ENCODE results near the gene FBXO21. TPM values are rescaled to one million over a fixed set of nuclear protein-coding genes. Genes with fewer than 3 reads are reported as not detected.
"Not testable (repeated sequence)": the region's sequence is repeated elsewhere in the genome, so short reads cannot be mapped to it uniquely, and the experiment has no call there.

FBXO21 gene
- total RNA-seq, 2 experiments from 2014 or later, result 21.5 to 26.0 TPM

- DNase-seq, result no peak
- TF ChIP-seq CTCF (IDR thresholded peaks at IDR 0.05), result no peak
- Mint-ChIP-seq H3K27me3 (peaks cover 9% of the 10 kb centered on the region), H3K4me1 (ENCODE audit: low read depth) (no peaks in the 10 kb centered on the region), H3K4me3 (no peak overlapping the region), H3K36me3 (ENCODE audit: low read depth) (no peaks in the 10 kb centered on the region), H3K27ac (no peak overlapping the region), H3K9me3 (no peaks in the 10 kb centered on the region)
- ATAC-seq, result no peak
- intact Hi-C loops (cut with micrococcal nuclease), result no loop called here
- ChIA-PET POLR2A (no interaction called here), CTCF (interaction anchor here (1.0 to 2.6 kb wide), 3 partner anchors 8 to 609 kb away, joined by 3 to 15 read pairs (median 4); no protein-coding TSS in a partner anchor)
Observed at GRCh38 chr12:117228239-117228638, 38.0 kb upstream of the FBXO21 start.

- Mint-ChIP-seq H3K4me1 (ENCODE audit: low read depth) (no peaks in the 10 kb centered on the region), H3K9me3 (no peaks in the 10 kb centered on the region), H3K36me3 (ENCODE audit: low read depth) (no peaks in the 10 kb centered on the region), H3K27ac (no peak overlapping the region), H3K4me3 (no peak overlapping the region), H3K27me3 (peaks cover 9% of the 10 kb centered on the region)
- ATAC-seq (no peak), DNase-seq (no peak)
- POLR2A ChIA-PET, result no interaction called here
- TF ChIP-seq CTCF (IDR thresholded peaks at IDR 0.05), result no peak
- CTCF ChIA-PET, result interaction anchor here (1.0 to 2.6 kb wide), 4 partner anchors 9 to 610 kb away, joined by 3 to 15 read pairs (median 4); no protein-coding TSS in a partner anchor
- intact Hi-C loops (cut with micrococcal nuclease), result no loop called here
Observed at GRCh38 chr12:117227000-117227653, 36.9 kb upstream of the FBXO21 start.

- no peak for ATAC-seq
- CTCF ChIA-PET, result interaction anchor here (1.0 to 2.6 kb wide), 2 partner anchors 10 to 13 kb away, joined by 3 to 15 read pairs; no protein-coding TSS in a partner anchor
- no peak for TF ChIP-seq CTCF (IDR thresholded peaks at IDR 0.05)
Observed at GRCh38 chr12:117226505-117226904, 36.2 kb upstream of the FBXO21 start.

GRCh38 chr12:117225179-117225578, 34.9 kb upstream of the FBXO21 start:
- H3K27ac Mint-ChIP-seq, result no peak overlapping the region
- H3K27me3 Mint-ChIP-seq, result peaks cover 2% of the 10 kb centered on the region
- intact Hi-C loops (cut with micrococcal nuclease), result no loop called here

More at GRCh38 chr12:117226505-117226904, 36.2 kb upstream of the FBXO21 start:
- Mint-ChIP-seq H3K9me3 (no peaks in the 10 kb centered on the region), H3K36me3 (ENCODE audit: low read depth) (no peaks in the 10 kb centered on the region), H3K27me3 (peaks cover 5% of the 10 kb centered on the region), H3K4me3 (no peak overlapping the region), H3K4me1 (ENCODE audit: low read depth) (no peaks in the 10 kb centered on the region), H3K27ac (no peak overlapping the region)
- intact Hi-C loops (cut with micrococcal nuclease), result no loop called here
- POLR2A ChIA-PET, result no interaction called here
- DNase-seq, result no peak

GRCh38 chr12:117220947-117221346, 30.7 kb upstream of the FBXO21 start:
- intact Hi-C loops (cut with micrococcal nuclease); POLR2A ChIA-PET; ATAC-seq; H3K27me3 Mint-ChIP-seq; H3K27ac Mint-ChIP-seq; H3K4me3 Mint-ChIP-seq; H3K9me3 Mint-ChIP-seq; H3K4me1 Mint-ChIP-seq (ENCODE audit: low read depth); H3K36me3 Mint-ChIP-seq (ENCODE audit: low read depth); DNase-seq: not testable (repeated sequence)
- CTCF ChIA-PET, result interaction anchor here (0.7 to 2.3 kb wide), 6 partner anchors 8 to 1463 kb away, joined by 3 to 11 read pairs (median 4); no protein-coding TSS in a partner anchor

More at GRCh38 chr12:117225179-117225578, 34.9 kb upstream of the FBXO21 start:
- no peaks in the 10 kb centered on the region for H3K4me1 Mint-ChIP-seq (ENCODE audit: low read depth)
- no peak for ATAC-seq
- no peak for DNase-seq
- ChIA-PET CTCF (interaction anchor here (2.0 kb wide), 1 partner anchor 12 kb away, joined by 7 read pairs; no protein-coding TSS in a partner anchor), POLR2A (no interaction called here)
- TF ChIP-seq CTCF (IDR thresholded peaks at IDR 0.05), result no peak
- H3K4me3 Mint-ChIP-seq, result no peak overlapping the region
- no peaks in the 10 kb centered on the region for H3K36me3 Mint-ChIP-seq (ENCODE audit: low read depth)
- no peaks in the 10 kb centered on the region for H3K9me3 Mint-ChIP-seq
